ENCODE results near the gene APOL3. TPM values are rescaled to one million over a fixed set of nuclear protein-coding genes. Genes with fewer than 3 reads are reported as not detected.

Gene APOL3
- total RNA-seq, 1 experiment from 2014 or later: not detected

- Histone ChIP-seq H3K56ac (ENCODE audit: insufficient read length, low read depth, low read length) (no peak overlapping the region), H2BK5ac (ENCODE audit: insufficient read length, low read length) (no peak overlapping the region), H4K8ac (replicated peaks; ENCODE audit: insufficient read length, low read depth, low read length) (no peak overlapping the region), H3K4ac (ENCODE audit: low read depth, low read length) (no peak overlapping the region), H3K9ac (ENCODE audit: extremely low read depth, insufficient read length, low read length) (no peak overlapping the region), H3K4me2 (ENCODE audit: insufficient read depth, insufficient read length, low read length) (no peak overlapping the region), H2BK12ac (ENCODE audit: insufficient read length, low read depth, low read length) (no peak overlapping the region), H3K14ac (ENCODE audit: insufficient read depth, low read length) (no peak overlapping the region), H2BK15ac (ENCODE audit: low read depth, low read length) (no peak overlapping the region), H2BK20ac (ENCODE audit: low read depth, low read length, poor library complexity, severe bottlenecking) (no peak overlapping the region), H3K27me3 (ENCODE audit: insufficient read depth, low read length) (no peaks in the 10 kb centered on the region), H4K20me1 (ENCODE audit: control insufficient read depth, insufficient read depth, insufficient read length) (no peaks in the 10 kb centered on the region), H2BK120ac (ENCODE audit: low read depth, low read length, poor library complexity, severe bottlenecking) (no peak overlapping the region), H3K23ac (ENCODE audit: insufficient read length, low read depth, low read length) (no peak overlapping the region), H2AFZ (ENCODE audit: low read length) (no peak overlapping the region), H3K79me2 (ENCODE audit: insufficient read depth, low read length) (no peaks in the 10 kb centered on the region), H3K27ac (ENCODE audit: insufficient read length, low read depth, low read length) (no peak overlapping the region), H3K79me1 (ENCODE audit: insufficient read depth, low read depth, low read length, poor library complexity, severe bottlenecking) (no peaks in the 10 kb centered on the region), H3K9me3 (ENCODE audit: control insufficient read depth, low read depth, low read length) (no peaks in the 10 kb centered on the region), H3T11ph (ENCODE audit: low read length) (no peak overlapping the region), H3K4me1 (ENCODE audit: insufficient read depth, low read length) (no peaks in the 10 kb centered on the region), H4K5ac (ENCODE audit: insufficient read length, low read depth, low read length) (no peak overlapping the region), H4K91ac (ENCODE audit: insufficient read length, low read depth, low read length) (no peak overlapping the region), H3K23me2 (ENCODE audit: insufficient read length, low read depth, low read length, poor library complexity, severe bottlenecking) (no peaks in the 10 kb centered on the region), H2AK5ac (ENCODE audit: insufficient read length, low read length) (no peak overlapping the region), H3K18ac (ENCODE audit: insufficient read length, low read depth, low read length) (no peak overlapping the region)
- H3K27me3 Mint-ChIP-seq (ENCODE audit: low read depth): peaks cover 5% of the 10 kb centered on the region; the same call in 1 of the 2 replicates
- H3K4me3 Mint-ChIP-seq: no peak overlapping the region
- peaks cover 4 to 7% (median 5%) of the 10 kb centered on the region in 3 experiments; a peak in 5 of 7 replicates for H3K36me3 Mint-ChIP-seq (ENCODE audit: insufficient read depth in 1 of 3, low read depth in 3 of 3)
- TF ChIP-seq, protein P1, sequence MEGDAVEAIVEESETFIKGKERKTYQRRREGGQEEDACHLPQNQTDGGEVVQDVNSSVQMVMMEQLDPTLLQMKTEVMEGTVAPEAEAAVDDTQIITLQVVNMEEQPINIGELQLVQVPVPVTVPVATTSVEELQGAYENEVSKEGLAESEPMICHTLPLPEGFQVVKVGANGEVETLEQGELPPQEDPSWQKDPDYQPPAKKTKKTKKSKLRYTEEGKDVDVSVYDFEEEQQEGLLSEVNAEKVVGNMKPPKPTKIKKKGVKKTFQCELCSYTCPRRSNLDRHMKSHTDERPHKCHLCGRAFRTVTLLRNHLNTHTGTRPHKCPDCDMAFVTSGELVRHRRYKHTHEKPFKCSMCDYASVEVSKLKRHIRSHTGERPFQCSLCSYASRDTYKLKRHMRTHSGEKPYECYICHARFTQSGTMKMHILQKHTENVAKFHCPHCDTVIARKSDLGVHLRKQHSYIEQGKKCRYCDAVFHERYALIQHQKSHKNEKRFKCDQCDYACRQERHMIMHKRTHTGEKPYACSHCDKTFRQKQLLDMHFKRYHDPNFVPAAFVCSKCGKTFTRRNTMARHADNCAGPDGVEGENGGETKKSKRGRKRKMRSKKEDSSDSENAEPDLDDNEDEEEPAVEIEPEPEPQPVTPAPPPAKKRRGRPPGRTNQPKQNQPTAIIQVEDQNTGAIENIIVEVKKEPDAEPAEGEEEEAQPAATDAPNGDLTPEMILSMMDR (conservative IDR thresholded peaks at IDR 0.05): no peak
- H3K4me1 Mint-ChIP-seq: peaks cover 10 to 15% of the 10 kb centered on the region in 2 experiments
- DNase-seq: no peak
- peaks cover 4 to 11% of the 10 kb centered on the region in 2 experiments for H3K9me3 Mint-ChIP-seq
- peak overlapping the region in 2 of 3 experiments; percentile 9 to 48; a peak in 2 of 7 replicates for H3K27ac Mint-ChIP-seq
- WGBS (ENCODE audit: extremely low coverage, insufficient read length, low lambda C conversion rate): no CpG with 5 or more reads among the region's 10 CpGs
These were observed 6.1 kb upstream of the APOL3 start for GRCh38 chr22:36166518-36167220.
